Smooth muscle cell (in vitro differentiated cells): ENCODE data around the gene NIT2. TPM values are rescaled to one million over a fixed set of nuclear protein-coding genes. Genes with fewer than 3 reads are reported as not detected.

Experiments
- DNase-seq: peaks from one replicate; lab custom pipeline; 2025; ENCODE audit not compliant: unreplicated experiment; lab: John Stamatoyannopoulos, UW
- H2AFZ ChIP-seq: fragments of 200-600 bp; sonication (generic); 2 replicates; pipeline ENCODE4 v1.6.0; 2016; ENCODE audit warnings: antibody characterized with exemption, low read depth, mild to moderate bottlenecking
- H3F3A ChIP-seq: fragments of 200-600 bp; sonication (generic); 2 replicates; pipeline ENCODE4 v1.6.0; 2017; ENCODE audit warnings: antibody characterized with exemption, low read depth
- H3K27ac ChIP-seq: fragments of 200-600 bp; sonication (generic); 2 replicates; pipeline ENCODE4 v1.5.1; 2016; ENCODE audit warnings: low read depth, mild to moderate bottlenecking
- H3K27me3 ChIP-seq: fragments of 200-600 bp; sonication (generic); 2 replicates; pipeline ENCODE4 v1.6.1; 2016; ENCODE audit warnings: low read depth, mild to moderate bottlenecking
- H3K36me3 ChIP-seq: fragments of 200-600 bp; sonication (generic); 2 replicates; pipeline ENCODE4 v1.5.1; 2016; ENCODE audit warnings: low read depth
- H3K4me1 ChIP-seq: fragments of 200-600 bp; sonication (generic); 2 replicates; pipeline ENCODE4 v1.5.1; 2016; ENCODE audit warnings: low read depth
- H3K4me2 ChIP-seq: fragments of 200-600 bp; sonication (generic); 2 replicates; pipeline ENCODE4 v1.6.0; 2016; ENCODE audit warnings: mild to moderate bottlenecking
- H3K4me3 ChIP-seq: fragments of 200-600 bp; sonication (generic); 2 replicates; pipeline ENCODE4 v1.5.1; 2016; ENCODE audit warnings: mild to moderate bottlenecking
- H3K79me2 ChIP-seq: fragments of 200-600 bp; sonication (generic); 2 replicates; pipeline ENCODE4 v1.6.0; 2016; ENCODE audit warnings: low read depth, mild to moderate bottlenecking
- H3K9ac ChIP-seq: fragments of 200-600 bp; sonication (generic); 2 replicates; pipeline ENCODE4 v1.6.0; 2016; ENCODE audit warnings: low read depth
- H3K9me3 ChIP-seq: fragments of 200-600 bp; sonication (generic); replicated peaks from 2 replicates; pipeline ENCODE4 v1.5.1; 2016; ENCODE audit warnings: low read depth
- H4K20me1 ChIP-seq: fragments of 200-600 bp; sonication (generic); 2 replicates; pipeline ENCODE4 v1.6.0; 2016; ENCODE audit warnings: low read depth
- WGBS: methylation state at CpG from one replicate; pipeline ENCODE4 v1.1.7; 2016; ENCODE audit warnings: low lambda C conversion rate; 5-methylcytosine and 5-hydroxymethylcytosine counted together
- polyA plus RNA-seq: library from polyadenylated mRNA; unstranded; fragments of >200 nt; fragmentation: Nextera tagmentation; extraction: Ambion mirVana; gene quantifications from 2 replicates; pipeline ENCODE4 v1.2.1, GENCODE V29; 2016
- total RNA-seq: library from RNA; depleted of rRNA; stranded (reverse); fragments of >200 nt; gene quantifications from 2 replicates; pipeline ENCODE4 v1.2.3, GENCODE V29; 2014
- TF ChIP-seq, protein P1 (sequence below): fragments of 200-600 bp; sonication (generic); IDR thresholded peaks from 2 replicates; pipeline ENCODE4 v1.5.1; 2017; ENCODE audit warnings: borderline replicate concordance, mild to moderate bottlenecking, antibody characterized with exemption; ENCODE audit not compliant: insufficient read depth, poor library complexity, severe bottlenecking

NIT2 gene
- total and polyA plus RNA-seq, 2 experiments from 2014 or later, result 16.5 to 46.5 TPM

DNA sequence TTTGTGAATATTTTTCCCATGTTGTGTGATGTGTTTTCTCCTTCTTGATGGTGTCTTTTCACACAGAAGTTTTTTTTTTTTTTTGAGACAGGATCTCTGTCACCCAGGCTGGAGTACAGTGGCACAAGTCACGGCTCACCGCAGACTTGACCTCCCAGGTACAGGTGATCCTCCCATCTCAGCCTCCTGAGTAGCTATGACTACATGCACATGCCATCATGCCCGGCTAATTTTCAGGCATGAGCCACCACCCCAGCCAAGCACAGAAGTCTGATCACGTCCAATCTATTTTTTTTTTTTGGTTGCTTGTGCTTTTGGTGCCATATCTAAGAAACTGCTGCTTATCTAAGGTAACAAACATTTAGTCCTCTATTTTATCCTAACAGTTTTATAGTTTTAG, 41.7 kb downstream of the NIT2 start:
- Histone ChIP-seq H3K36me3 (peaks cover 46% of the 10 kb centered on the region), H3K4me3 (no peak overlapping the region), H3K79me2 (peaks cover 16% of the 10 kb centered on the region), H3F3A (no peaks in the 10 kb centered on the region), H3K4me2 (no peak overlapping the region), H2AFZ (no peak overlapping the region), H3K9ac (no peak overlapping the region), H3K4me1 (no peaks in the 10 kb centered on the region), H3K27ac (no peak overlapping the region), H4K20me1 (peaks cover 15% of the 10 kb centered on the region), H3K27me3 (no peaks in the 10 kb centered on the region), H3K9me3 (no peaks in the 10 kb centered on the region)
- DNase-seq, result no peak
- TF ChIP-seq, protein P1, sequence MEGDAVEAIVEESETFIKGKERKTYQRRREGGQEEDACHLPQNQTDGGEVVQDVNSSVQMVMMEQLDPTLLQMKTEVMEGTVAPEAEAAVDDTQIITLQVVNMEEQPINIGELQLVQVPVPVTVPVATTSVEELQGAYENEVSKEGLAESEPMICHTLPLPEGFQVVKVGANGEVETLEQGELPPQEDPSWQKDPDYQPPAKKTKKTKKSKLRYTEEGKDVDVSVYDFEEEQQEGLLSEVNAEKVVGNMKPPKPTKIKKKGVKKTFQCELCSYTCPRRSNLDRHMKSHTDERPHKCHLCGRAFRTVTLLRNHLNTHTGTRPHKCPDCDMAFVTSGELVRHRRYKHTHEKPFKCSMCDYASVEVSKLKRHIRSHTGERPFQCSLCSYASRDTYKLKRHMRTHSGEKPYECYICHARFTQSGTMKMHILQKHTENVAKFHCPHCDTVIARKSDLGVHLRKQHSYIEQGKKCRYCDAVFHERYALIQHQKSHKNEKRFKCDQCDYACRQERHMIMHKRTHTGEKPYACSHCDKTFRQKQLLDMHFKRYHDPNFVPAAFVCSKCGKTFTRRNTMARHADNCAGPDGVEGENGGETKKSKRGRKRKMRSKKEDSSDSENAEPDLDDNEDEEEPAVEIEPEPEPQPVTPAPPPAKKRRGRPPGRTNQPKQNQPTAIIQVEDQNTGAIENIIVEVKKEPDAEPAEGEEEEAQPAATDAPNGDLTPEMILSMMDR, result no peak
- WGBS, result 100% methylated on average over 4 of the region's 4 CpGs

DNA sequence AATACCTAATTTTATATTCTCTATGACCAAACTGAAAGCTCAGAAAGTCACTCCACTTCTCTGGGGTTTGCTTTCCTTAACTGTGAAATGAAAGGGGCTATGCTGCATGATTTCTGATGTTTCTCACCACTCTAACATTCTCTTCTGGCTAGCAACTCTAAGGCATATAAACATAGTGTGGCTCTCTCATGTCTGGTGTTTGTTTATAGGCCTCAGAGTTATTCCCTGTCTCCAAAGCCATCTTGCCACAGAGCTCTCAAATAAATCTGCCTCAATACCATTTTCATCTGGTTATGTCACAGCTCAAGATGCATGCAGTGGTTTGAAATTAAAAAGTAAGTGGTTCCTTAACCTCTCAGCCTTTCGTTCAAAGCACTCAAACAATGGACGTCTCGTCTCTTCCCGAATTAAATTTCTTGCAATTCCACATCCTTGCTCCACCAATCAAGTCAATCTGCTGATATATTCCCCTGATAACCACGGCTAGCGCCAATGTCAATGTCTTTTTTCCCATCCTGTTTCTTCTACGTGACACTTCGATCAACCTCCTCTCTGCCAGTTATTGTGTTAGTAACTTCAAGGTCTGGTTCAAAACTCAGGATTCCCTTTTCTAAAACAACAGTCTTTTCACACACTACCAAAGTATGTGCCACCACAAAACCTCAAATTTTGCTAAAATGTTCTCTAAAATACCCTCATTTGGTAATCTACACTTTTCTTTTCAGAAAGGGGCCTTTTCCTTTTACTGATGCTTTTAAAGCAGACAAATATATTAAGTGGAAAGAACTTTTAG, 50.4 kb downstream of the NIT2 start:
- Histone ChIP-seq H4K20me1 (peaks cover 41% of the 10 kb centered on the region), H3K4me2 (no peak overlapping the region), H3K4me1 (no peaks in the 10 kb centered on the region), H2AFZ (no peak overlapping the region), H3K9ac (no peak overlapping the region), H3K27ac (peak overlapping the region; percentile 0), H3K4me3 (no peak overlapping the region), H3K79me2 (peaks cover 47% of the 10 kb centered on the region), H3K9me3 (peaks cover 8% of the 10 kb centered on the region), H3K36me3 (peaks cover 52% of the 10 kb centered on the region), H3F3A (peaks cover 5% of the 10 kb centered on the region), H3K27me3 (no peaks in the 10 kb centered on the region)
- 90% methylated on average over 8 of the region's 8 CpGs for WGBS
- no peak for DNase-seq
- TF ChIP-seq, protein P1, result no peak

DNA sequence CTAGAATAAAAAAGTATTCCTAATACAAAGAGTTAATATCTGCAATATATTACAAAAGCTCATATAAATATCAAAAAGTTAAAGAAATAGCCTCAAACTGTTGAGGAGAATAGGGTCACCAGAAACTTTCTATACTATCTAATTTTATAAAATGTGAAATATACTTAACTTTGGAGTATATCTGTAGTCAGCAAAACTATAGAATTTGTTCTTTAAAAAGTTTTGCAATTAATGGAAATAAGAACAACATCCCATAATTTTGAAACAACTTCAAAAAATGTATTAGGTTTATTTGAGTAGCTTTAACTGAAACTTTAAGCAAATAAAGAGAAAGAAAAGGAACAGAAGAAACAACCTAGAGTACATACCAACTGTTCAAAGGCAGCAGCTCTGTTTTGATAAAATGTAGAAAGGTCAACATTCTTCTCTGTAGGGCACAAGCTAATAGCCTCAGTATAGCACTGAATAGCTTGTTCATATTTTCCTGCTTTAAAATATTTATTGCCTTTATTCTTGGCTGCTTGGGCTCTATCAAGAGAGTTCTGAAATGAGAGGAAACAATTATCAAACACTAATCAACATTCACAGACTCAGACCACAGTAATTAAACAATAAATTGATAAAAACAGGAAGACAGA, 52.0 kb downstream of the NIT2 start:
- Histone ChIP-seq H2AFZ (no peak overlapping the region), H3K4me1 (no peaks in the 10 kb centered on the region), H3F3A (peaks cover 5% of the 10 kb centered on the region), H3K9ac (no peak overlapping the region), H3K9me3 (peaks cover 8% of the 10 kb centered on the region), H3K79me2 (peaks cover 63% of the 10 kb centered on the region), H4K20me1 (peaks cover 39% of the 10 kb centered on the region), H3K4me2 (no peak overlapping the region), H3K4me3 (no peak overlapping the region), H3K27ac (peak overlapping the region; percentile 18), H3K27me3 (no peaks in the 10 kb centered on the region), H3K36me3 (peaks cover 37% of the 10 kb centered on the region)
- DNase-seq, result no peak
- TF ChIP-seq, protein P1, result no peak

DNA sequence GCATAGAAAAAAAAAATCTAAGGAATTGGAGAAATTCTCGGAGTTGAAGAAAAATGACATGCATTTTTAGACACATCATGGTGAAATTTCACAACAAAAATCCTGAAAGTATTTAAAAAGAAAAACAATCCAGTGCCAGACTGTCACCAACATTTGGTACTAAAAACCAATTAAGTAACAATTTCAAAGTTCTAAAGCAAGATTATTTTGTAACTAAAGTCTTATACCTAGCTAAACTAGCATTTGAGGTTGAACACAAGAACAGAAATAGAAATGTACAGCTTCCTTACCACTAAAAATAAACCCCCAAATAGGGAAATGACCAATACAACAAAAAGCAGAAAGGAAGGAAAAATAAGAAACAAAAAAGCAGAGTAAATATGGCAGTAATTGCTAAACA, 54.5 kb downstream of the NIT2 start:
- no peak overlapping the region for H2AFZ ChIP-seq
- TF ChIP-seq, protein P1, result no peak
- H3K4me3 ChIP-seq, result no peak overlapping the region
- peaks cover 21% of the 10 kb centered on the region for H3K36me3 ChIP-seq
- H3K4me2 ChIP-seq, result no peak overlapping the region
- H3K27me3 ChIP-seq, result no peaks in the 10 kb centered on the region
- H3F3A ChIP-seq, result peaks cover 5% of the 10 kb centered on the region
- 96% methylated on average over 1 of the region's 1 CpG for WGBS
- no peak overlapping the region for H3K27ac ChIP-seq
- no peak overlapping the region for H3K9ac ChIP-seq
- peaks cover 64% of the 10 kb centered on the region for H4K20me1 ChIP-seq
- peaks cover 8% of the 10 kb centered on the region for H3K9me3 ChIP-seq
- H3K79me2 ChIP-seq, result peaks cover 86% of the 10 kb centered on the region
- H3K4me1 ChIP-seq, result no peaks in the 10 kb centered on the region
- no peak for DNase-seq
